NCI-H1694 treated with DMSO at 0.1 percent for 48 hours (cell line): Measurements from ENCODE around the gene LIPM.
"Not testable (repeated sequence)": the region's sequence is repeated elsewhere in the genome, so short reads cannot be mapped to it uniquely, and the experiment has no call there.

Experiments used
- DNase-seq: peaks from one replicate; lab custom pipeline; 2025; lab: John Stamatoyannopoulos, UW

Gene LIPM

DNA sequence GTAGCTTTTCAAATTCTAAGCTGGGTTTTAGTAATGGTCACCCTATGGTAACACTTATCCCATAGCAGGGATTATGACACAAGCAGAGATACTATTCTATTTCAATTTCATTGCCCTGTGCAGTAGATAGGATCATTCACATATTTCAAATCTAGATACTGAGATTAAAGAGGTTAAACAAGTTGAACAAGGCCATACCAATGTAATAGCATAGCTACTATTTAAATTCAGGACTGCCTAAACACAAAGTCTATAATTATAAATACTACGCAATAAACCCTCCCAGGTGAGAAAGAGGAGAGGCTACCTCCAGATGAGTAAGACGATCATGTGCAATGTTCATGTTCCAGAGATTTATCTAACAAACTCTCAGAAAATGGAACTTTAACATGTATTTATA lies 1.1 kb downstream of the LIPM start:
- no peak for DNase-seq

DNA sequence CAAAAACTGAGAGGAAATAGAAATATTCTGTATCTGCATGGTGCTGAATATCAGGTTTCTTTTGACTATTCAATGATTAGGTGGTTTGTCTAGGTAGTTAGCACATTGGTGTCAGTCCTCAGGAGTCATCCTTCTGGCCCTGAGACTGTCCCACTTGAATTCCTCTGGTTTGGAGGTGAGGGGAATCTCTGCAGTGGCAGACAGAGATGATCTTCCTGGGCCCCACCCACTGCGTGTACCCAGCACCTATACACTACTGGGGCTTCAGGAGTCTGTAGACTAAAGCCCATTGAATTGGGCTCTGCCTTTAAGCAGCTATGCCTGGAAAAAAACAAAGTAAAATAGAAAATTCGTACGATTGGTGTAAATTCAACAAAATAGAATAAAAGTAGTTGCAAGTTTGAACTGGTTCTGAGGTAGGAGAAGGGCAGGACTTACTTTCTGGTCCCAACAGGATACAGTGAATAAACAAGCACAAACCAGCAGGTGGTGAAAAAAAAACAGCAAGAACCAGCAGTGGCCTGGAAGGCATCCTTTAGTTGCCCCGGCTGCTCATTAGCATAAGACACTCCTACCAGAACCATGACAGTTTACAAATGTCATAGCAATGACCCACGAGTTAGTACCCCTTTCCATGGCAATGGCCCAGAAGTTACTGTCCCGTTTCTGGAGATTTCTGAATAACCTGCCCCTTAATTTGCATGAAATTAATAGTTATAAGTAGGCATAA lies 1.7 kb downstream of the LIPM start:
- DNase-seq = no peak

- no peak for DNase-seq
Observed at GRCh38 chr10:88805361-88805760, 2.8 kb downstream of the LIPM start.

GRCh38 chr10:88805924-88806323 lies 3.4 kb downstream of the LIPM start:
- no peak for DNase-seq

GRCh38 chr10:88809621-88810020 lies 7.1 kb downstream of the LIPM start:
- no peak for DNase-seq

DNA sequence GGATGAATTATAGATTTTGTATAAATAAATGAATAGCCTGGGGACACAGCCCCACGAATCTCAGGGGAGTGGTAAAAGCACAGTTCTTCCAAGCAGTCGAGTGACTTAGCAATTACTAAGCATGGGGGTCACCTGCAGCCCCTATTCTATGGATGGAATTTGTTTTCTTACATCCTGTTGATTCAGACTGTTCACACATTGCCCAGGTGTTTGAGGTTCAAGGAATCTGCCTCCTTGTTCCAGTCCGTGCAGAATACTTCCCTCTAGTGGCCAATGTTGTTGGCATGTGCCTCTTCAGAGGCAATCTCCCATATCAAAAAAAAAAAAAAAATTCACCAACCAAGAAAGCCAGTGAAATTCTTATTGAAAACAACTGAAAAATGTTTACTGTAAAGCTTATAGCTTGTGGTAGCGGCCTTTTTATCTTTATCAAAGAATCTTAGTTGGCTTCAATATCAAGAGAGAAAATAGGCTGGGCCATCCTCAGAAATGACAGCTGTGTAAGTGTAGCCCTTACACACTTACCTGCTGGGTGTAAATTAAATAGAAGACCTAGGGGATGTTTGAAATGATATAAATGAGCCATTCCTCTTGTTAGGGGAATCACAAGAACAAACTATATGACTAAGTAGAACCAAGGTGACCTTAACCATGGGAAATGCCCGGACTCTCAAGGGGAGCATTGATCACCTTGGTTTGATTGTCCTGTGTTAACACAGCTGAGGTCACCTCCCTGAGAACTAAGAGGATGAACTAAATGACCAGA lies 7.8 kb downstream of the LIPM start:
- peak; percentile 45 for DNase-seq

DNA sequence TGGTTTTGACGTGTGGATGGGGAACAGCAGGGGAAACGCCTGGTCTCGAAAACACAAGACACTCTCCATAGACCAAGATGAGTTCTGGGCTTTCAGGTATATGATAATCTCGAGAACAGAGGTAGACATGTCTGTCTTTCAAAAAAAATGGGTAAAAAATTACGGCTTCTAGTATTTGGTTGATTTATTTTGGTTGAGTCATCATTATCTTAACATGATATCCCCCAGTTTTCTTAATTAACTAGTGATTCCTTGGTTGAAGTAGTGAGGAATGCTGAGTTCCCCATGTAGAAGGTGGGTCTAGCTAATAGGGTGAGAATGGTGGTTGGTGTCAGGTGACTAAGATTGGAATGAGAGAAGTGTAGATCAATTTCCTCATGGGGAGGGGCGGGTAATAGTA lies 10.7 kb downstream of the LIPM start:
- DNase-seq = no peak

- DNase-seq = no peak
Observed at GRCh38 chr10:88819290-88819689, 16.8 kb downstream of the LIPM start.

- peak; percentile 10 for DNase-seq
Observed at GRCh38 chr10:88820748-88821401, 18.3 kb downstream of the LIPM start.

- no peak for DNase-seq
Observed at GRCh38 chr10:88826388-88826787, 23.9 kb downstream of the LIPM start.

DNA sequence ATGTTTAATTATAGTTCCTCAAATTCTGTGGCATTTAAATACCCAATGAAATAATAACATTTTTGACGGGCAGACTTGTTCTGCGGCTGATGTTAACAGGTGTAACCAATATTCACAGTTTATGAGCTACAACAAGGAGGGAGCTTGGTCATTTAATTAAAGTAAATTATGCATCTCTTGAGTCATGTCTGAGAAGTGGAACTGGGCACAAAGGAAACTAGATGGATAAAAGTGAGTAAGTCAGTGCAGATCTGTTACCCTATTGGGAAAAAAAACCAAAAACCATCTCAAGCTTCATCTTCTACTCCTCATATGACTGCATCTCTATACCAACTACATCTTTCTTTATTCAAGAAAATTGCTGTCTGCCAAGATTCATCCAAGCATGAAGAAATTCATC lies 25.1 kb downstream of the LIPM start:
- no peak for DNase-seq

GRCh38 chr10:88828310-88828709 lies 25.8 kb downstream of the LIPM start:
- no peak for DNase-seq

- no peak for DNase-seq
Observed at GRCh38 chr10:88830643-88831268, 28.2 kb downstream of the LIPM start.

DNA sequence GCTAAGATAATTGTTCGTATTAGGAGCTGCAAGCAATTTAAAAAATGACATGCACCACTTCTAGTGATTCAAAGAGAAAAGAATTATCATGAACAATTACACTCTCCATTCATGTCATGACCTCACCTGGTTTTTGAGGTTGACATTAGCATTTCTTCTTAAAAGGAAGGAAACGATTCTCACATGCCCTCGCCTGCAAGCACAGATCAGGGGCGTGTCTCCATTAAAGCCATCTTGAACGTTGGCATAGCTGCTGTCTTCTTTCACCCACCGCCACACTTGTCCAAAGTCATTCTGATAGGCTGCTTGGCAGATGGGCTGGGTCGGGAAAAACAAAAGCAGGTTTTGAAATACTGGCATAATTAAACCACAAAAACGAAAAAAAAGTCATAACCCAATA lies 29.2 kb downstream of the LIPM start:
- no peak for DNase-seq

DNA sequence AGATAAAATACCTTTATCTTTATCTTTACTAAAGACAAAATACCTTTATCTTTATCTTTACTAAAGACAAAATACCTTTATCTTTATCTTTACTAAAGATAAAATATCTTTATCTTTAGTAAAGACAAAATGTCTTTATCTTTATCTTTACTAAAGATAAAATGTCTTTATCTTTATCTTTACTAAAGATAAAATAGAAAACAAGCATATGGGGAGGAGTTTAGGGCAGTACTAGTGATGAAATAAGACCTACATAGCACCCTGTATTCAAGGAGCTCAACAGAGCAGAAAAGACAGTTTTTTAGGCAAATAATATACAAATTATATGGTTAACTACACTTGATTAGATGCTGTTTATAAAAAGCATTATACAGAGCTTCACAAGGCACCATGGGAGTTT lies 29.8 kb downstream of the LIPM start:
- DNase-seq = no peak

DNA sequence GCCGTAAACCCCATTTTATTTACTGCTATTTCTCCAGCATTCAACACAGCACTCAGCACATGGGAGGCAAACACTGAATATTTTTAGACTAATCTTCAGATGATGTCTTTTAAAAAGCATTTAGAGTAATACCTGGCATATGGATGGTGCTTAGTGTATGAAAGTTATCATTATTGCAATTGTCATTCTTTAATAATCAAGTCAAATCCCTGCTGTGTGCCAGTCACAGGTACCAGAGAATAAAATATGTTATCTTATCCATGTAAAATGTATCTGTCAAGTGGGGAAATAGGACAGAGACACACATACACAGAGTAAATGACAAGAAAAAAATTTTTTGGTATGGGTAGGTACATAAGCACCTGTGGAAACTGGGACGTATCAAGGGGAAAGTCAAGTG lies 30.6 kb downstream of the LIPM start:
- DNase-seq = no peak

DNA sequence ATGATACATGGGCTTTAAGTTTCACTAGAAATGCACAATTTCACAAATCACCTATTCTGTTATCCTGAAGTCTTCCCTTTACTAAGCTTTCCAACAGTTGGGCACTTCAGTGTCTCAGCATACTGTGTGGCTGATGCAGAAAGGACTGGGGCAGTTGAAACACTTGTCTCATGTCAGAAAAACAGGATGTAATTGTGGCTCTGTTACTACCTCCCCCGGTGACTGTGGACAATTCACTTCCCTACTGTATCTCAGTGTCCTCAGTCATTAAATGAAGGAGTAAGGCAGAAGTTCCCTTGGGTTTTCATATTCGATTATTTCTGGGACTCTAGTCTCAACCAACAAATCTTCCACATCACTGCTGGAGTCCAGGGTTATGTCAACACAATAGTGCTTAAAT lies 31.2 kb downstream of the LIPM start:
- no peak for DNase-seq

DNA sequence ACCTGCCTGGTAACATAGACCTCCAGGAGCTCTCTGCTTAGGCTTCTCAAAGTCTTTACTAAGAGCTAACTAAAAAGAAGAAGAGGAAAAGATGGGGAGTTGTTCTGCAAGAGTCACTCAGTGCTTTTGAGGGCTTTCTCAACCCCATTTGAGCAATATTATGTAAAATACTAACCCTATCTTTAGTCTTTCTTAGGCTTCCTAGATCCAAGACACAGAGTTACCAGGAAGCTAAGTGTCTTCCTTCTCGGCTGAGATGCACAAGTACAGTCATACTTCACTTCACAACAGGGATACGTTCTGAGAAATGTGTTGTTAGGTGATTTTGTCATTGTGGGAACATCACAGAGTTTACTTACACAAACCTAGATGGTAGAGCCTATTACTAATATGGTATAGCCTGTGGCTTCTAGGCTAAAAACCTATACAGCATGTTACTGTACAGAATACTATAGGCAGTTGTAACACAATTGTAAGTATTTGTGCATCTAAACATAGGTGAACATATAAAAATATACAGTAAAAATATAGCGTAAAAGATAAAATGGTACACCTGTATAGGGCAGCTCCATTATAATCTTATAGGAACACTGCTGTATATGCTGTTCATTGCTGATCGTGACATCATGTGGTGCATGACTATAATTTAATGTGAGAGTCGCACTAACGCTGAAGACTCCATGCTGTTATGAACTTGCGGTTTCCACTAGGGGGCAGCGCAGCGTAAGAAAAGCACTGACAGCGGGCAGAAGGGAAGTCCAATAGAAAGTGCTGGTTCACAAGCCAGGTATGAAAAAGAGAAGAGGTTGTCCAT lies 32.8 kb downstream of the LIPM start:
- DNase-seq = peak; percentile 70

DNA sequence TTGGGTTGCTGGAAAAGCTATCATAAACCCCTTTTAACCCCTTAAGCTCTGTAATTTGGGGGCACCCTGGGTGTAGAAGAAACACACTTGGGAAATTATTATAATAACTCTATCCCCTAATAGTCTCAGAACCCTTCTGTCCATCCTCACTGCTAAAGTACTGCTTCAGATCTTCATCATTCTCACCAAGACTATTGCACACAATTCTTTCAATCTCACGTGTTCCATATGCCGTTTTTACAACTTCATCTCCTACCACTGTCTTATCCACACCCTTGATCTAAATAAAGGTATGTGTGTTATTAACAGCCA lies 33.3 kb downstream of the LIPM start:
- no peak for DNase-seq

- not testable (repeated sequence) for DNase-seq
Observed at GRCh38 chr10:88837632-88838031, 35.1 kb downstream of the LIPM start.

GRCh38 chr10:88838766-88839350 lies 36.3 kb downstream of the LIPM start:
- DNase-seq = no peak

GRCh38 chr10:88840104-88840503 lies 37.6 kb downstream of the LIPM start:
- no peak for DNase-seq
